ENCODE data around the gene GDF3.

- TF ChIP-seq CTCF (conservative IDR thresholded peaks at IDR 0.05; ENCODE audit: low read length): no peak
- TF ChIP-seq EZH2phosphoT487 (IDR thresholded peaks at IDR 0.05; ENCODE audit: borderline replicate concordance): no peak
Observed at GRCh38 chr12:7681535-7681934, 14.0 kb downstream of the GDF3 start.
